Mesodermal cell (in vitro differentiated cells): Measurements from ENCODE around the gene PRLR.
"Not testable (repeated sequence)": the region's sequence is repeated elsewhere in the genome, so short reads cannot be mapped to it uniquely, and the experiment has no call there.

Experiments used
- H3K27ac ChIP-seq: 2 replicates; pipeline ENCODE4 v1.7.0; 2013; ENCODE audit warnings: mild to moderate bottlenecking, low read depth, low read length, moderate library complexity; ENCODE audit not compliant: severe bottlenecking
- H3K36me3 ChIP-seq: 2 replicates; pipeline ENCODE4 v1.7.1; 2013; ENCODE audit warnings: mild to moderate bottlenecking, low read length, moderate library complexity; ENCODE audit not compliant: control insufficient read depth, insufficient read depth
- H3K4me1 ChIP-seq: one replicate; pipeline ENCODE4 v1.7.1; 2013; ENCODE audit warnings: mild to moderate bottlenecking, low read length; ENCODE audit not compliant: insufficient read depth, control insufficient read depth, poor library complexity, severe bottlenecking
- H3K4me3 ChIP-seq: 2 replicates; pipeline ENCODE4 v1.7.0; 2013; ENCODE audit warnings: low read length, control low read depth, mild to moderate bottlenecking; ENCODE audit not compliant: insufficient read depth, poor library complexity, severe bottlenecking; ENCODE audit errors: extremely low read depth
- H3K9me3 ChIP-seq: 2 replicates; pipeline ENCODE4 v1.7.1; 2013; ENCODE audit warnings: mild to moderate bottlenecking, low read length, moderate library complexity; ENCODE audit not compliant: control insufficient read depth
- WGBS, 2 experiments: methylation state at CpG; one replicate each; pipeline ENCODE4 v1.1.5; 2013; ENCODE audit warnings: missing lambda C conversion rate in 2 of 2; ENCODE audit not compliant: insufficient coverage in 2 of 2; 5-methylcytosine and 5-hydroxymethylcytosine counted together

PRLR gene

GRCh38 chr5:35038891-35039290, 191.4 kb downstream of the PRLR start:
- Histone ChIP-seq H3K9me3 (no peaks in the 10 kb centered on the region), H3K4me3 (no peak overlapping the region), H3K4me1 (no peaks in the 10 kb centered on the region), H3K36me3 (no peaks in the 10 kb centered on the region), H3K27ac (no peak overlapping the region)
- 60 to 82% methylated on average over 1 to 2 of the region's 2 CpGs for WGBS, 2 experiments

- H3K27ac ChIP-seq, result no peak overlapping the region
- no peaks in the 10 kb centered on the region for H3K4me1 ChIP-seq
- H3K9me3 ChIP-seq, result no peaks in the 10 kb centered on the region
- no peaks in the 10 kb centered on the region for H3K36me3 ChIP-seq
- no peak overlapping the region for H3K4me3 ChIP-seq
- WGBS, 2 experiments, result 87 to 100% methylated on average over 1 to 4 of the region's 4 CpGs
These were observed 193.8 kb downstream of the PRLR start for GRCh38 chr5:35036536-35036935.

DNA sequence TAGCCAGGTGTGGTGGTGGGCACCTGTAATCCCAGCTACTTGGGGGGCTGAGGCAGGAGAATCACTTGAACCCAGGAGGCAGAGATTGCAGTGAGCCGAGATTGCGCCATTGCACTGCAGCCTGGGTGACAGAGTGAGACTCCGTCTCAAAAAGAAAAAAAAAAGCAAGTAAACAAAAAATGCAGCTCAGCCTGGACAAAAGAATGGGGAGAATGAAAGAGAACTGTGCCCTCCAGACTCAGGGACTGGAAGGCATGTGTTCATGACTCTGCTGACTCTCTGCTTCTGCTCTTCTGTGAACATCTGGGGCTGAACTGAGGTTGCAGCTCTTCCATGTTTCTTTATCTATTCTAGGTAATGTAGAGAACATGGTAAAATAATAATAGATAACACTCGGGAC, 194.4 kb downstream of the PRLR start:
- 88 to 90% methylated on average over 3 of the region's 4 CpGs for WGBS, 2 experiments
- not testable (repeated sequence) for H3K4me3 ChIP-seq, H3K4me1 ChIP-seq, H3K27ac ChIP-seq, H3K9me3 ChIP-seq, H3K36me3 ChIP-seq

- H3K4me3 ChIP-seq, result no peak overlapping the region
- no peak overlapping the region for H3K27ac ChIP-seq
- 94% methylated on average over 2 to 3 of the region's 3 CpGs for WGBS, 2 experiments
- H3K4me1 ChIP-seq, result no peaks in the 10 kb centered on the region
- H3K36me3 ChIP-seq, result no peaks in the 10 kb centered on the region
- H3K9me3 ChIP-seq, result no peaks in the 10 kb centered on the region
These were observed 195.0 kb downstream of the PRLR start for GRCh38 chr5:35035271-35035670.

DNA sequence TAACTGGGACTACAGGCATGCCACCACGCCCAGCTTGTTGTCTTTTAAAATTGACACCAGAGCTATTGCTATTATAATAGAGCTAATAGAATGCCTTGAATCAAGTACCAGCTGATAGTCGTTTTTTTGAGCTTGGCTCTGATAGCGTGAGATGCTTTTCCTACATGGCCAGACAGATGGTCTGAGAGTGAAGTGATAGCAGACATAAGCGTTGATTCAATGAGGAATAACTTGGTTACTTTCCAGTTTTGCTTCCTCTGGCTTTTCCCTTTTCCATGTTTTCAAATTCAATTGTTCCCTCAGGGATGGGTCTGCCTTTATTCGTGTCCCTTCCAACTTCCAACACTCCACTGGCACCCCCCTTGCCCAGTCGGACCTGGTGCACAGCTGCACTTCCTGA, 197.9 kb downstream of the PRLR start:
- H3K36me3 ChIP-seq, result no peaks in the 10 kb centered on the region
- 88 to 97% methylated on average over 4 of the region's 6 CpGs for WGBS, 2 experiments

GRCh38 chr5:35031276-35031675, 199.0 kb downstream of the PRLR start:
- WGBS, 2 experiments, result 94 to 100% methylated on average over 1 to 3 of the region's 5 CpGs
- no peaks in the 10 kb centered on the region for H3K36me3 ChIP-seq
- no peaks in the 10 kb centered on the region for H3K9me3 ChIP-seq
- no peaks in the 10 kb centered on the region for H3K4me1 ChIP-seq
- H3K4me3 ChIP-seq, result no peak overlapping the region
- no peak overlapping the region for H3K27ac ChIP-seq

More for the DNA sequence above, 197.9 kb downstream of the PRLR start:
- no peak overlapping the region for H3K4me3 ChIP-seq
- no peak overlapping the region for H3K27ac ChIP-seq
- no peaks in the 10 kb centered on the region for H3K9me3 ChIP-seq
- no peaks in the 10 kb centered on the region for H3K4me1 ChIP-seq

GRCh38 chr5:35030426-35031100, 199.7 kb downstream of the PRLR start:
- H3K4me3 ChIP-seq, result no peak overlapping the region
- H3K27ac ChIP-seq, result no peak overlapping the region
- no peaks in the 10 kb centered on the region for H3K4me1 ChIP-seq
- 69 to 70% methylated on average over 4 to 5 of the region's 10 CpGs for WGBS, 2 experiments
- H3K36me3 ChIP-seq, result no peaks in the 10 kb centered on the region
- no peaks in the 10 kb centered on the region for H3K9me3 ChIP-seq

GRCh38 chr5:35029333-35029732, 201.0 kb downstream of the PRLR start:
- H3K27ac ChIP-seq, result no peak overlapping the region
- H3K4me3 ChIP-seq, result no peak overlapping the region
- 94 to 100% methylated on average over 1 to 3 of the region's 4 CpGs for WGBS, 2 experiments
- no peaks in the 10 kb centered on the region for H3K36me3 ChIP-seq
- H3K9me3 ChIP-seq, result no peaks in the 10 kb centered on the region
- no peaks in the 10 kb centered on the region for H3K4me1 ChIP-seq

DNA sequence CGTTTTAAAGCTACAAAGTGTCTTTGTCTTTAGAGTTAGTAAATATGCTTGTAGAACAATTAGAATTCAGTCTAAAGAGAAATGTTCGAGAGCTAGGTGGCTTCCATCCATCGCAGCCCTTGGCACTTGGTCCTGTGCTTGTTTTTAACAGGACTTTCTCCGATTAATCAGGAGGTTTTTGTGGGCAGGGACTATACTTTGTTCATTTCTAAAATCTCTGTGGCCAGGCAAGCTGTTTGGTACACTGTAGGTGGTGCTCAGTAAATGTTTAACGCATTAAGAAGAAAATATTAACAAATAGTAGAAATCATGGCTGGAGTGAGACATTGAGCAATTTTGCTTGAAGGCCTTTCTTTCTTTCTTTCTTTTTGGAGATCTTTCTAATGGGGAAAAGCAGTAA, 203.3 kb downstream of the PRLR start:
- Histone ChIP-seq H3K27ac (no peak overlapping the region), H3K4me1 (no peaks in the 10 kb centered on the region), H3K4me3 (no peak overlapping the region), H3K36me3 (no peaks in the 10 kb centered on the region), H3K9me3 (no peaks in the 10 kb centered on the region)
- WGBS, 2 experiments, result 80 to 100% methylated on average over 1 to 2 of the region's 5 CpGs

GRCh38 chr5:35026280-35026840, 203.9 kb downstream of the PRLR start:
- Histone ChIP-seq H3K27ac (no peak overlapping the region), H3K36me3 (no peaks in the 10 kb centered on the region), H3K9me3 (no peaks in the 10 kb centered on the region), H3K4me1 (no peaks in the 10 kb centered on the region), H3K4me3 (no peak overlapping the region)
- 93 to 100% methylated on average over 1 to 2 of the region's 5 CpGs for WGBS, 2 experiments

GRCh38 chr5:35024911-35025510, 205.3 kb downstream of the PRLR start:
- WGBS, 2 experiments, result 92 to 95% methylated on average over 3 to 6 of the region's 10 CpGs
- no peak overlapping the region for H3K27ac ChIP-seq
- no peak overlapping the region for H3K4me3 ChIP-seq
- H3K4me1 ChIP-seq, result no peaks in the 10 kb centered on the region
- no peaks in the 10 kb centered on the region for H3K9me3 ChIP-seq
- no peaks in the 10 kb centered on the region for H3K36me3 ChIP-seq
